HFFc6 (cell line): Measurements from ENCODE around the gene TFR2. TPM values are rescaled to one million over a fixed set of nuclear protein-coding genes. Genes with fewer than 3 reads are reported as not detected.
A peak's percentile ranks its signal among the peaks of the same experiment; 100 is the strongest.

Source experiments
- DNase-seq: peaks from one replicate; pipeline ENCODE4 v3.0.0-alpha.2; 2018
- H3K27ac Mint-ChIP-seq: 2 replicates; pipeline ENCODE4 v1.8.0; 2020; ENCODE audit warnings: mild to moderate bottlenecking, mixed read lengths
- H3K27me3 Mint-ChIP-seq: 2 replicates; pipeline ENCODE4 v1.8.0; 2021; ENCODE audit warnings: mild to moderate bottlenecking, moderate library complexity, mixed read lengths; ENCODE audit not compliant: insufficient read depth
- H3K36me3 Mint-ChIP-seq: 2 replicates; pipeline ENCODE4 v1.8.0; 2021; ENCODE audit warnings: low read depth, mixed read lengths
- H3K4me1 Mint-ChIP-seq: 2 replicates; pipeline ENCODE4 v1.8.0; 2020; ENCODE audit warnings: low read depth, mixed read lengths
- H3K4me3 Mint-ChIP-seq: 2 replicates; pipeline ENCODE4 v1.8.0; 2020; ENCODE audit warnings: mild to moderate bottlenecking, moderate library complexity, mixed read lengths
- H3K9me3 Mint-ChIP-seq: 2 replicates; pipeline ENCODE4 v1.8.0; 2020; ENCODE audit warnings: mild to moderate bottlenecking, mixed read lengths
- total RNA-seq, 6 experiments: library from RNA; stranded (reverse); fragmentation: NEBNext Ultra II Directional; extraction: Animal tissue kit (Norgen Biotek cat#: 25700); gene quantifications; 2 replicates in 1 of 6; 3 replicates in 5 of 6; pipeline ENCODE4 v1.2.3, GENCODE V29; 2021
- TF ChIP-seq, protein P1 (sequence below): fragments of 200-600 bp; sonication (generic); IDR thresholded peaks from 2 replicates; pipeline ENCODE4 v1.5.0; 2021; ENCODE audit warnings: antibody characterized with exemption, mild to moderate bottlenecking

Gene TFR2
- total RNA-seq, 6 experiments from 2014 or later, result 0.16 to 1.1 (median 0.27) TPM; not detected in 2

DNA sequence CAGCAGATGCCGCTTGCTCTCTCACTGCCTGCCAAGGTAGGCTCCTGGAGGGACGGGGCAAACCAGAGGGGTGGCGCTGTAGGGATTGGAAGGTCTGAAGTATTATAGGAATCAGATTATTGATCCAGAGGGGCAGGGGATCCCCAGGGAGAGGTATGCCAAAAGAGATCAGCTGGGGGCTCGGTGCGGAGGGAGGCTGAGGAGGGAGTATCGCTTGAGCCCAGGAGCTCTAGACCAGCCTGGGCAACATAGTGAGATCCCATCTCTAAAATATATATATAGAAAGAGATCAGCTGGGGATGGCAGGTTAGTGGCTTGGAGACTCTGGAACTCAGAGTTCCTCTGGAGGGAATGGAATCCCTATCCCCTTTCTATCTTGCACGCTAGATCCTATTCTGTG lies 46.2 kb downstream of the TFR2 start:
- H3K27me3 Mint-ChIP-seq, result peaks cover 4% of the 10 kb centered on the region; the same call in 1 of the 2 replicates

DNA sequence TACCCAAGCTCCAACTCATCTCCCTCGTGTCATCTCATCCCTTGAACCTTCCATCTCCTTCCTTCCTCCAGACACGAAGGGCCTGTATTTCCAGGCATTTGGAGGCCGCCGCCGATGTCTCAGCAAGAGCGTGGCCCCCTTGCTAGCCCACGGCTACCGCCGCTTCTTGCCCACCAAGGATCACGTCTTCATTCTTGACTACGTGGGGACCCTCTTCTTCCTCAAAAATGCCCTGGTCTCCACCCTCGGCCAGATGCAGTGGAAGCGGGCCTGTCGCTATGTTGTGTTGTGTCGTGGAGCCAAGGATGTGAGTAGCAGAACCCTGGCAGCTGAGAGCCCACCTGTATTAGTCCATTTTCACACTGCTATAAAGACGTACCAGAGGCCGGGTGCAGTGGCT lies 49.8 kb downstream of the TFR2 start:
- Mint-ChIP-seq H3K27me3 (peaks cover 4% of the 10 kb centered on the region; the same call in 1 of the 2 replicates), H3K9me3 (no peaks in the 10 kb centered on the region), H3K4me3 (no peak overlapping the region), H3K36me3 (no peaks in the 10 kb centered on the region), H3K4me1 (peaks cover 11% of the 10 kb centered on the region), H3K27ac (no peak overlapping the region)
- TF ChIP-seq, protein P1, sequence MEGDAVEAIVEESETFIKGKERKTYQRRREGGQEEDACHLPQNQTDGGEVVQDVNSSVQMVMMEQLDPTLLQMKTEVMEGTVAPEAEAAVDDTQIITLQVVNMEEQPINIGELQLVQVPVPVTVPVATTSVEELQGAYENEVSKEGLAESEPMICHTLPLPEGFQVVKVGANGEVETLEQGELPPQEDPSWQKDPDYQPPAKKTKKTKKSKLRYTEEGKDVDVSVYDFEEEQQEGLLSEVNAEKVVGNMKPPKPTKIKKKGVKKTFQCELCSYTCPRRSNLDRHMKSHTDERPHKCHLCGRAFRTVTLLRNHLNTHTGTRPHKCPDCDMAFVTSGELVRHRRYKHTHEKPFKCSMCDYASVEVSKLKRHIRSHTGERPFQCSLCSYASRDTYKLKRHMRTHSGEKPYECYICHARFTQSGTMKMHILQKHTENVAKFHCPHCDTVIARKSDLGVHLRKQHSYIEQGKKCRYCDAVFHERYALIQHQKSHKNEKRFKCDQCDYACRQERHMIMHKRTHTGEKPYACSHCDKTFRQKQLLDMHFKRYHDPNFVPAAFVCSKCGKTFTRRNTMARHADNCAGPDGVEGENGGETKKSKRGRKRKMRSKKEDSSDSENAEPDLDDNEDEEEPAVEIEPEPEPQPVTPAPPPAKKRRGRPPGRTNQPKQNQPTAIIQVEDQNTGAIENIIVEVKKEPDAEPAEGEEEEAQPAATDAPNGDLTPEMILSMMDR, result no peak
- DNase-seq, result no peak

More for the DNA sequence above, 46.2 kb downstream of the TFR2 start:
- H3K4me1 Mint-ChIP-seq, result peaks cover 5% of the 10 kb centered on the region; the same call in 1 of the 2 replicates
- H3K36me3 Mint-ChIP-seq, result no peaks in the 10 kb centered on the region
- H3K9me3 Mint-ChIP-seq, result no peaks in the 10 kb centered on the region
- H3K27ac Mint-ChIP-seq, result no peak overlapping the region
- TF ChIP-seq, protein P1, result no peak
- DNase-seq, result no peak
- no peak overlapping the region for H3K4me3 Mint-ChIP-seq

DNA sequence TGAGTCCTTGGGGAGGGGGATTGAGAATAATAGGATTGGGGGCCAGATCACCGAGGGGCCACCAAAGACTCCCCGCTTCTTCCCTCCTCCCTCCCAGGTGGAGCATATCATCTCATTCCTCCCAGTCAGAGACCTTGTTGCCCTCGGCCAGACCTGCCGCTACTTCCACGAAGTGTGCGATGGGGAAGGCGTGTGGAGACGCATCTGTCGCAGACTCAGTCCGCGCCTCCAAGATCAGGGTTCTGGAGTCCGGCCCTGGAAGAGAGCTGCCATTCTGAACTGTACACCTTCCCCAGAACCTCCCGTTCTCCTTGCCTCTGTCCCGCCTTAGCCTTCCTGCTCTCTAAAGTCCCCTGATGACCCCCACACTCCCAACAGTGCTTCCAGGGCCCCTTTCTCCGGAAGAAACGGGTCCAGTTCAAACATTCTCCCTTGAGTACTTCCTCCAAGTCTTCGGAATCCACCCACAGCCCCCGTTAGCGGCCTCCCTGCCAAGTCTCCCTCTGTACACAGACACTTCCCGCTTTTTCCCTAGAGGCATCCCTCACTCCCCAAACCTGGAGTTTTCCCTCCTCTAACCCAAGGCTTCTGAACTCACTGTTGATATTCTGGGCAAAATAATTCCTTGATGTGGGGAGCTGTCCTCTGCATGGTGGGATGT lies 51.1 kb downstream of the TFR2 start:
- TF ChIP-seq, protein P1, result no peak
- Mint-ChIP-seq H3K4me3 (no peak overlapping the region), H3K4me1 (peaks cover 13% of the 10 kb centered on the region), H3K27me3 (peaks cover 7% of the 10 kb centered on the region), H3K9me3 (no peaks in the 10 kb centered on the region), H3K36me3 (peaks cover 2% of the 10 kb centered on the region), H3K27ac (no peak overlapping the region)
- DNase-seq, result no peak

DNA sequence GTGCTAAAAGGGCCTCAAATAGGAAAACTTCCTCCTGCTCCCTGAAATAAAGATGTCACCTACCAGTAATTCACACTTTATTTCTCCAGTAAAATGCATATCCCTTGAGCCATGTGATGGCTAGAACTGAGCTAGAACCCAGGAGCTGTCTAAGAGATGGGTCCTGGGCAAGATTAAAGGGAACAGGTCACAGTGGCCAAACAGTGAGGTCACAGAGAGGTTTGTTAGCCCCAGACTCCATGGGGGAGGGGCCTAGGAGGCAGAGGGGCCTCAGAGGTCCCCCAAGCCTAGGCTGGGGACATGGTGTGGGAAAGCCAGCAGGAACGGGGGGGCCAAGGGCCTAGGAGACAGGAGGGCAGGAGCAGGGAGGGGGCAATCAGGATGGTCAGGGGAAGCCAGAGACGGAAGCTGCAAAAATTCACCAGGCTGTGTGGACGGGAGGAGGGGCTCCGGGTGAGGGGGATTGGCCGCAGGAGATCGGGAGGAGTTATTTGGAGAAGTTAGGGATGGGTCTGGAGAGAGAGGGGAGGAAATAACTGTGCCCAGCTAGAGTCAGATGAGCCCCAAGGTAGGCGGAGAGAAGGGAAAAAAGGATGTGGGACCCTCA lies 51.9 kb downstream of the TFR2 start:
- no peak overlapping the region for H3K27ac Mint-ChIP-seq
- no peaks in the 10 kb centered on the region for H3K9me3 Mint-ChIP-seq
- peaks cover 6% of the 10 kb centered on the region for H3K36me3 Mint-ChIP-seq
- H3K4me1 Mint-ChIP-seq, result peaks cover 21% of the 10 kb centered on the region
- peaks cover 7% of the 10 kb centered on the region for H3K27me3 Mint-ChIP-seq
- TF ChIP-seq, protein P1, result no peak
- no peak for DNase-seq
- H3K4me3 Mint-ChIP-seq, result no peak overlapping the region

DNA sequence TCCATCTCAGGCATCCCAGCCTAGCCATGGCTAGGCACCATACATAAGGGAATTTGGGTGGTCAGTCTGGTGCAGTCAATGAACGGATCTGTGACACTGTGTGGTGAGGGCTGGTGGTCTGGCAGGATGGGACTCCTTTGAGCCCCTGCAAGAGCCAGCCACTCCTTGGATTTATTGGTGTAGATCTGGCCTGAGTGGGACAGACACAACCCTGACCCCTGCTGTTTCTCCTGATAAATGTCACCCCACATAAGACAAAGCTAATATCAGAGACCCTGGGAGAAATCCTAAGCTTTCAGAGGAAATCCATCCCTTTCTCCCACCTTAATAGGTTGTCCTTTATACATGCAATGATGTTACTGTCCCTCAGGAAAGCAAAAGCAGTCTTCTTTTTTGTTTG lies 52.9 kb downstream of the TFR2 start:
- no peaks in the 10 kb centered on the region for H3K9me3 Mint-ChIP-seq
- H3K27me3 Mint-ChIP-seq, result peaks cover 6% of the 10 kb centered on the region
- H3K27ac Mint-ChIP-seq, result no peak overlapping the region
- peaks cover 6% of the 10 kb centered on the region for H3K36me3 Mint-ChIP-seq
- peak overlapping the region; percentile 42 for H3K4me3 Mint-ChIP-seq
- H3K4me1 Mint-ChIP-seq, result peaks cover 31% of the 10 kb centered on the region
- TF ChIP-seq, protein P1, result peak; percentile 64
- DNase-seq, result peak; percentile 25
